Measurements from ENCODE around the gene SLC44A3.

DNA sequence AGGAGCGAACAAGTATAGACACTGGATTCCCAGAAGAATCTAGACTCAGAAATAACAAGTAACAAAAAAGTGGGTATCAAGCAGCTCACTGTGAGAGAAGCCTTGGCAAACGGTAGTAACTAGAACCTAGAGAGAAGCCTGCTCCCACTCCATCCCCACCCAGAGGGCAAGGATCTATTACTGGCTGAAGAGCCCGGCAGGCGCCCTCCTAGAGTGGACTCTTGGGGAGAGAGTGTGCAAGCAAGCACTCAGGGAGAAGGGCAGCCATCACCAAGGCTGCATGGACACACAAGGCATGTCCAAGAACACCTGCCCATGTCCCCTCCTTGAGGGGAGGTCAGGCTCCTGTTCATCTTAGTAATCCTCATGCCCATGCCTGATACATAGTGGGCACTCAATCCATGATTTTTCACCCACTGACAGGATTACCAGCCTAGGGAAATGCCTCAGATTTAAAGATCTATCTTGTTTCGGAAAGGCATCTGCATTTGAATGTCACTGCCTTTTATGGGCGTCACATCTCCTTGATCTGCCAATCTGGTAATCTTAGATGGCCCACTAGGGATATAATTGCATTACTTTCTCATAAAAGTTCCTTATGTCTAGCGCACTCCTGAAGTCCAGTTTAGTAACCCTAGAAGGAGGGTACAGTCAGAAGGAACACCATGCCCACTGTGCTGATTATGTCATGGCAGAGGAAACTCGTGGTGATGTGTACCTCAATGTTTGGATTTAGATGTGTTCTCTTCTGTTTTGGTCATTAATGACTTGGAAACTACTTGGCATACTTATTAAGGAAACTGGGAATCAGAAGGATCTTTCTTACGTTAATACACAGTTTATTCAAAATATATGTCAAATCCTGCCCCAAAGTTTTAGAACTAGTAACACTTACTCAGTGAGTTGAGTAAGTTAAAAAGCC is 92.4 kb downstream of the SLC44A3 start:
- TF ChIP-seq, protein P1, sequence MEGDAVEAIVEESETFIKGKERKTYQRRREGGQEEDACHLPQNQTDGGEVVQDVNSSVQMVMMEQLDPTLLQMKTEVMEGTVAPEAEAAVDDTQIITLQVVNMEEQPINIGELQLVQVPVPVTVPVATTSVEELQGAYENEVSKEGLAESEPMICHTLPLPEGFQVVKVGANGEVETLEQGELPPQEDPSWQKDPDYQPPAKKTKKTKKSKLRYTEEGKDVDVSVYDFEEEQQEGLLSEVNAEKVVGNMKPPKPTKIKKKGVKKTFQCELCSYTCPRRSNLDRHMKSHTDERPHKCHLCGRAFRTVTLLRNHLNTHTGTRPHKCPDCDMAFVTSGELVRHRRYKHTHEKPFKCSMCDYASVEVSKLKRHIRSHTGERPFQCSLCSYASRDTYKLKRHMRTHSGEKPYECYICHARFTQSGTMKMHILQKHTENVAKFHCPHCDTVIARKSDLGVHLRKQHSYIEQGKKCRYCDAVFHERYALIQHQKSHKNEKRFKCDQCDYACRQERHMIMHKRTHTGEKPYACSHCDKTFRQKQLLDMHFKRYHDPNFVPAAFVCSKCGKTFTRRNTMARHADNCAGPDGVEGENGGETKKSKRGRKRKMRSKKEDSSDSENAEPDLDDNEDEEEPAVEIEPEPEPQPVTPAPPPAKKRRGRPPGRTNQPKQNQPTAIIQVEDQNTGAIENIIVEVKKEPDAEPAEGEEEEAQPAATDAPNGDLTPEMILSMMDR (IDR thresholded peaks at IDR 0.05) = no peak
- no peak for TF ChIP-seq EZH2 (IDR thresholded peaks at IDR 0.05)

Data from neural progenitor cell (in vitro differentiated cells).